HepG2 (cell line): ENCODE results near the gene HLF. TPM values are rescaled to one million over a fixed set of nuclear protein-coding genes. Genes with fewer than 3 reads are reported as not detected.

Source experiments
- ATAC-seq: fragments of 200-7000 bp; cut with Tn5 transposase; 3 replicates; pipeline ENCODE4 v1.9.1; 2020; ENCODE audit warnings: mild to moderate bottlenecking, moderate library complexity
- BruUV-seq: library from RNA; stranded (reverse); fragments of 400-500 nt; replicated peaks from 2 replicates; lab custom pipeline; 2021; lab: Mats Ljungman, UMichigan
- CTCF ChIA-PET: fragments of 300-600 bp; formaldehyde crosslinking; extraction: SDS; loops from one replicate; lab custom pipeline; 2021; ENCODE audit warnings: low total read pairs, inconsistent platforms, low intra/inter-chr PET ratio; lab: Yijun Ruan, JAX
- POLR2A ChIA-PET: fragments of 350-600 bp; sonication (Branson Sonifier 250); formaldehyde crosslinking; loops from one replicate; lab custom pipeline; 2020; ENCODE audit warnings: antibody characterized with exemption, inconsistent platforms; lab: Yijun Ruan, JAX
- DNase-seq: peaks from one replicate; pipeline ENCODE4 v3.0.0-alpha.2; 2015; ENCODE audit warnings: low spot score
- FAIRE-seq: peaks from 3 replicates; lab custom pipeline; 2011; peaks lifted over from hg19 to GRCh38; lab: Jason Lieb, UNC
- H2AFZ ChIP-seq: one replicate; pipeline ENCODE4 v1.6.1; 2011; ENCODE audit warnings: low read length, inconsistent platforms
- H3K27ac ChIP-seq: fragments of 300-600 bp; 3 replicates; pipeline ENCODE4 v1.8.0; 2011; ENCODE audit warnings: mixed run types, mild to moderate bottlenecking, mixed read lengths, low read length, inconsistent platforms; ENCODE audit not compliant: insufficient read depth; ENCODE audit errors: extremely low read length
- H3K27me3 ChIP-seq, 2 experiments: fragments of 200-600 bp in 1 of 2; 2 replicates in 1 of 2; 3 replicates in 1 of 2; pipeline versions ENCODE4 v1.6.0 to v1.8.0; 2011; ENCODE audit warnings: low read length in 2 of 2, mild to moderate bottlenecking in 2 of 2, moderate library complexity in 2 of 2, inconsistent platforms in 1 of 2; ENCODE audit not compliant: insufficient read depth in 2 of 2, control insufficient read depth in 1 of 2
- H3K36me3 ChIP-seq, 2 experiments: fragments of 200-600 bp in 1 of 2; replicated peaks in 1 of 2; 2 replicates in 1 of 2; 3 replicates in 1 of 2; pipeline versions ENCODE4 v1.5.1 to v1.8.0; 2011; ENCODE audit warnings: low read length in 2 of 2, inconsistent platforms in 1 of 2; ENCODE audit not compliant: insufficient read depth in 2 of 2, control insufficient read depth in 1 of 2
- H3K4me1 ChIP-seq: 2 replicates; pipeline ENCODE4 v1.5.1; 2012; ENCODE audit warnings: low read length, inconsistent platforms; ENCODE audit not compliant: insufficient read depth
- H3K4me2 ChIP-seq: 2 replicates; pipeline ENCODE4 v1.6.0; 2011; ENCODE audit warnings: low read depth, low read length, inconsistent platforms
- H3K4me3 ChIP-seq, 3 experiments: fragments of 200-600 bp in 1 of 3; sonication (generic), shearing (Covaris generic) in 1 of 3; replicated peaks in 1 of 3; 2 replicates each; pipeline ENCODE4 v1.5.1; 2011 to 2016; ENCODE audit warnings: low read length in 3 of 3, inconsistent platforms in 2 of 3, low read depth in 2 of 3, mild to moderate bottlenecking in 2 of 3, control low read depth in 1 of 3, mixed read lengths in 1 of 3; ENCODE audit not compliant: insufficient read depth in 1 of 3
- H3K79me2 ChIP-seq: one replicate; pipeline ENCODE4 v1.6.1; 2011; ENCODE audit warnings: low read length, inconsistent platforms; ENCODE audit not compliant: insufficient read depth
- H3K9ac ChIP-seq: 2 replicates; pipeline ENCODE4 v1.6.0; 2011; ENCODE audit warnings: mild to moderate bottlenecking, low read depth, low read length, inconsistent platforms; ENCODE audit not compliant: insufficient read depth
- H3K9me3 ChIP-seq: 2 replicates; pipeline ENCODE4 v1.5.1; 2012; ENCODE audit warnings: mild to moderate bottlenecking, low read length
- H4K20me1 ChIP-seq: 2 replicates; pipeline ENCODE4 v1.6.0; 2011; ENCODE audit warnings: inconsistent platforms, mild to moderate bottlenecking, low read length, moderate library complexity; ENCODE audit not compliant: insufficient read depth
- EHMT2 ChIP-seq: fragments of 200-600 bp; sonication (generic); IDR thresholded peaks from 2 replicates; pipeline ENCODE4 v1.7.0; 2017; ENCODE audit warnings: antibody characterized with exemption, low read depth, low read length, borderline replicate concordance
- FOXC1 ChIP-seq: sonication (generic); formaldehyde crosslinking; IDR thresholded peaks from 2 replicates; pipeline ENCODE4 v1.8.0; 2022; ENCODE audit warnings: mild to moderate bottlenecking, missing genetic modification reagents, borderline replicate concordance
- HDAC1 ChIP-seq: sonication (generic); formaldehyde crosslinking; IDR thresholded peaks from 2 replicates; pipeline ENCODE4 v1.5.1; 2020; ENCODE audit warnings: mild to moderate bottlenecking, missing genetic modification reagents
- HNRNPH1 ChIP-seq: fragments of 200-400 bp; formaldehyde crosslinking; optimal IDR thresholded peaks from 2 replicates; pipeline ENCODE3; 2017; ENCODE audit warnings: mild to moderate bottlenecking, low read depth, low read length
- KDM3A ChIP-seq: IDR thresholded peaks from 2 replicates; pipeline ENCODE4 v1.6.1; 2018; ENCODE audit warnings: low read depth, missing compliant biosample characterization
- MBD4 ChIP-seq: IDR thresholded peaks from 2 replicates; pipeline ENCODE4 v1.6.1; 2012; ENCODE audit warnings: low read length, inconsistent platforms, borderline replicate concordance
- MED1 ChIP-seq: sonication (generic); formaldehyde crosslinking; IDR thresholded peaks from 2 replicates; pipeline ENCODE4 v1.4.0; 2020; ENCODE audit warnings: missing genetic modification reagents
- NFIC ChIP-seq: IDR thresholded peaks from 2 replicates; pipeline ENCODE4 v1.6.1; 2012; ENCODE audit warnings: mild to moderate bottlenecking, low read length, inconsistent platforms
- PAF1 ChIP-seq: IDR thresholded peaks from 2 replicates; pipeline ENCODE4 v1.6.1; 2016; ENCODE audit warnings: missing genetic modification reagents, missing compliant biosample characterization
- POLR2A ChIP-seq, 2 experiments: IDR thresholded peaks; 2 replicates each; pipeline ENCODE4 v1.6.1; 2011; ENCODE audit warnings: low read depth in 2 of 2, low read length in 2 of 2, mild to moderate bottlenecking in 1 of 2, moderate library complexity in 1 of 2; ENCODE audit not compliant: insufficient read depth in 1 of 2
- POLR2AphosphoS2 ChIP-seq: IDR thresholded peaks from 2 replicates; pipeline ENCODE4 v1.6.1; 2011; ENCODE audit warnings: low read depth, low read length, improper control_type of control experiment
- POLR2AphosphoS5 ChIP-seq: IDR thresholded peaks from 2 replicates; pipeline ENCODE4 v1.6.1; 2012; ENCODE audit warnings: low read depth, low read length
- RFX3 ChIP-seq: IDR thresholded peaks from 2 replicates; pipeline ENCODE4 v1.6.1; 2016; ENCODE audit warnings: missing biosample characterization, missing genetic modification reagents
- SNAI1 ChIP-seq: sonication (generic); formaldehyde crosslinking; IDR thresholded peaks from 2 replicates; pipeline ENCODE4 v1.5.0; 2020; ENCODE audit warnings: mild to moderate bottlenecking, missing genetic modification reagents, borderline replicate concordance
- ZBTB38 ChIP-seq: sonication (generic); formaldehyde crosslinking; IDR thresholded peaks from 2 replicates; pipeline ENCODE4 v1.5.1; 2020; ENCODE audit warnings: mild to moderate bottlenecking, missing genetic modification reagents
- ZNF230 ChIP-seq: sonication (generic); formaldehyde crosslinking; IDR thresholded peaks from 2 replicates; pipeline ENCODE4 v1.4.0; 2020; ENCODE audit warnings: mild to moderate bottlenecking, missing genetic modification reagents
- ZNF331 ChIP-seq: sonication (generic); formaldehyde crosslinking; IDR thresholded peaks from 2 replicates; pipeline ENCODE4 v1.4.0; 2020; ENCODE audit warnings: missing genetic modification reagents
- ZNF337 ChIP-seq: sonication (generic); formaldehyde crosslinking; IDR thresholded peaks from 2 replicates; pipeline ENCODE4 v1.5.1; 2020; ENCODE audit warnings: missing genetic modification reagents, low read depth, mild to moderate bottlenecking, borderline replicate concordance
- ZNF766 ChIP-seq: sonication (generic); formaldehyde crosslinking; IDR thresholded peaks from 2 replicates; pipeline ENCODE4 v1.5.0; 2020; ENCODE audit warnings: missing genetic modification reagents, borderline replicate concordance
- WGBS: methylation state at CpG from one replicate; pipeline ENCODE4 v1.1.6; 2017; ENCODE audit warnings: low lambda C conversion rate; 5-methylcytosine and 5-hydroxymethylcytosine counted together
- in situ Hi-C: cut with HindIII; loops from 2 replicates; pipeline ENCODE4 v1.10.0; 2017; ENCODE audit warnings: low pct_unique_long_range_greater_than_20kb; ENCODE audit not compliant: extremely low pct_ligation_motif_present
- intact Hi-C: fragments of 100-400 bp; cut with micrococcal nuclease; formaldehyde crosslinking; loops from one replicate; pipeline ENCODE4 v1.10.0; 2022; ENCODE audit not compliant: unreplicated experiment
- polyA plus RNA-seq, 8 experiments: library from polyadenylated mRNA; depleted of rRNA in 3 of 8; stranded (reverse) in 7 of 8; unstranded in 1 of 8; fragments of >200 nt; fragmentation: Illumina TruSeq in 4 of 8; extraction: Trizol in 4 of 8; gene quantifications; 2 replicates each; pipeline versions ENCODE4 v1.2.1 to v1.2.3, GENCODE V29; 2011 to 2016; ENCODE audit warnings: low read depth in 4 of 8, missing spikeins in 1 of 8, mixed read lengths in 1 of 8; ENCODE audit not compliant: insufficient read depth in 1 of 8
- total RNA-seq, 5 experiments: library from RNA; depleted of rRNA; stranded (reverse); fragments of >200 nt; fragmentation: Illumina TruSeq; extraction: Trizol; gene quantifications; 2 replicates each; pipeline ENCODE4 v1.2.3, GENCODE V29; 2016; ENCODE audit warnings: low read depth in 1 of 5
- TF ChIP-seq, protein P1 (sequence below): sonication (generic); formaldehyde crosslinking; conservative IDR thresholded peaks from 2 replicates; pipeline ENCODE4 v1.8.1; 2023; ENCODE audit warnings: missing genetic modification reagents
- TF ChIP-seq, protein P2 (sequence below): sonication (generic); formaldehyde crosslinking; IDR thresholded peaks from 2 replicates; pipeline ENCODE4 v1.5.1; 2020; ENCODE audit warnings: missing genetic modification reagents, mild to moderate bottlenecking, borderline replicate concordance

Gene HLF
- total and polyA plus RNA-seq, 2 of the 13 experiments (the other 11 are each of a cell fraction or from before 2014, with no cell fraction given): 202 to 346 TPM

- TF ChIP-seq KDM3A (CRISPR knock-in tag): no peak
- peak; percentile 47 for TF ChIP-seq HNRNPH1
- 0 out of 2 replicates have a peak, but pooled peaks have one; percentile 45 for TF ChIP-seq FOXC1 (CRISPR knock-in tag)
- TF ChIP-seq POLR2AphosphoS2: peak; percentile 39
- no peak for TF ChIP-seq ZNF337 (CRISPR knock-in tag)
- TF ChIP-seq, protein P1, sequence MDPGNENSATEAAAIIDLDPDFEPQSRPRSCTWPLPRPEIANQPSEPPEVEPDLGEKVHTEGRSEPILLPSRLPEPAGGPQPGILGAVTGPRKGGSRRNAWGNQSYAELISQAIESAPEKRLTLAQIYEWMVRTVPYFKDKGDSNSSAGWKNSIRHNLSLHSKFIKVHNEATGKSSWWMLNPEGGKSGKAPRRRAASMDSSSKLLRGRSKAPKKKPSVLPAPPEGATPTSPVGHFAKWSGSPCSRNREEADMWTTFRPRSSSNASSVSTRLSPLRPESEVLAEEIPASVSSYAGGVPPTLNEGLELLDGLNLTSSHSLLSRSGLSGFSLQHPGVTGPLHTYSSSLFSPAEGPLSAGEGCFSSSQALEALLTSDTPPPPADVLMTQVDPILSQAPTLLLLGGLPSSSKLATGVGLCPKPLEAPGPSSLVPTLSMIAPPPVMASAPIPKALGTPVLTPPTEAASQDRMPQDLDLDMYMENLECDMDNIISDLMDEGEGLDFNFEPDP (CRISPR knock-in tag): 0 out of 2 replicates have a peak, but pooled peaks have one; percentile 19
These were observed 35.1 kb downstream of the HLF start (continued) for GRCh38 chr17:55299890-55300289.

DNA sequence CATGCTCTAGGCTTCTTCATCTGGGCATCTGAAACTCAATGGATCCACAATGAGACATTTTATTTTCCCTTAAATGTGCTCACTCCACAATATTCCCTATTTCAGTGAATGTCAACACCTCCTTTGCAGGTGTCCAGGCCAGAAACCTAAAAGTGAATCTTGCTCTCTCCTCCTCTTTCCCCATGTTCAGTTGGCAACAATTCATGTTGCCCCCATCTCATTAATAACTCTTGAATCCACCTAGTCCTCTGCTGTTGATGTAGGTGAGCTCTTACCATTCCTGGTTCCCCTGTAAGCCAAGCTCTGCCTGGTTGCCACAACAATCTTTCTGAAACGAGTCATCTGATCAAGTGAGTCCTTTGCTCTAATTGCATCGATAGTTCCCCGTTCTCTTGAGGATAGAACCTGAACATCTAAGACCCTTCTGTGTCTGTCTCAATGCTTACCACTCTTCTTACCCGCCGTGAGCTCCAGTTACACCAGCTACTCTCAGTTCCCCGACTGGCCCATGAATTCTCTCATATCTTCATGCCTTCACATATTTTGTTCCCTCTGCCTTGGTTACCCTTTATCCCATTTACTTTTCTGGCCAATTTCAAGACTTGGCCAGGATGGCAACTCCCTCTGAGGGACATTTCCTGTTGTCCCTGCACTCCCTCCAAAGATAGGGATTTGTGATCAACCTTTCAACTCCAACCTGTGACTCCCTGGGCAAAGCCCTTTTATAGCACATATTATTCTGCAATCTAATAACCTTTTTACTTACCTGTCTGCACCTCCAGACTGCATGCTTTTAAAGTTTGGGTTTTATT lies 35.9 kb downstream of the HLF start:
- H3K4me1 ChIP-seq: peaks cover 100% of the 10 kb centered on the region
- H3K4me2 ChIP-seq: peak overlapping the region; percentile 51; the same call in 1 of the 2 replicates
- DNase-seq (no peak), ATAC-seq (no peak), FAIRE-seq (no peak)
- peak overlapping the region; percentile 86 for H3K27ac ChIP-seq
- WGBS: 95% methylated on average over 6 of the region's 6 CpGs
- H3K9me3 ChIP-seq: no peaks in the 10 kb centered on the region
- H2AFZ ChIP-seq: no peak overlapping the region
- peaks cover 50% of the 10 kb centered on the region for H4K20me1 ChIP-seq
- H3K4me3 ChIP-seq: no peak overlapping the region; a peak in 1 of 6 replicates
- intact Hi-C loops: no loop called here
- H3K79me2 ChIP-seq: peaks cover 100% of the 10 kb centered on the region
- in situ Hi-C loops: no loop called here
- BruUV-seq: no TSS peak
- H3K36me3 ChIP-seq: peaks cover 24 to 75% of the 10 kb centered on the region in 2 experiments
- no peaks in the 10 kb centered on the region for H3K27me3 ChIP-seq
- ChIA-PET POLR2A (interaction anchor here (1.0 to 5.7 kb wide), 4 partner anchors 16 to 62 kb away, joined by 3 to 43 read pairs (median 5); no protein-coding TSS in a partner anchor), CTCF (no interaction called here)
- peak overlapping the region; percentile 32 for H3K9ac ChIP-seq
- peak; percentile 26; the same call in 1 of the 2 replicates for TF ChIP-seq NFIC
- 0 out of 2 replicates have a peak, but pooled peaks have one; percentile 25 for TF ChIP-seq MED1 (CRISPR knock-in tag)
- peak; percentile 18 to 51; a peak in 1 of 4 replicates for TF ChIP-seq POLR2A (IDR thresholded peaks at IDR 0.05; ENCODE audit: insufficient read depth in 1 of 2, low read depth in 2 of 2, low read length in 2 of 2)
- 0 out of 2 replicates have a peak, but pooled peaks have one; percentile 26 for TF ChIP-seq HDAC1
- peak; percentile 85 for TF ChIP-seq ZBTB38 (CRISPR knock-in tag)
- TF ChIP-seq ZNF230 (CRISPR knock-in tag): no peak
- TF ChIP-seq MBD4: peak; percentile 87; the same call in 1 of the 2 replicates
- TF ChIP-seq RFX3 (CRISPR knock-in tag): no peak
- TF ChIP-seq SNAI1 (CRISPR knock-in tag): no peak
- peak; percentile 81 for TF ChIP-seq PAF1 (CRISPR knock-in tag)
- 0 out of 2 replicates have a peak, but pooled peaks have one; percentile 7 for TF ChIP-seq EHMT2
- TF ChIP-seq, protein P2, sequence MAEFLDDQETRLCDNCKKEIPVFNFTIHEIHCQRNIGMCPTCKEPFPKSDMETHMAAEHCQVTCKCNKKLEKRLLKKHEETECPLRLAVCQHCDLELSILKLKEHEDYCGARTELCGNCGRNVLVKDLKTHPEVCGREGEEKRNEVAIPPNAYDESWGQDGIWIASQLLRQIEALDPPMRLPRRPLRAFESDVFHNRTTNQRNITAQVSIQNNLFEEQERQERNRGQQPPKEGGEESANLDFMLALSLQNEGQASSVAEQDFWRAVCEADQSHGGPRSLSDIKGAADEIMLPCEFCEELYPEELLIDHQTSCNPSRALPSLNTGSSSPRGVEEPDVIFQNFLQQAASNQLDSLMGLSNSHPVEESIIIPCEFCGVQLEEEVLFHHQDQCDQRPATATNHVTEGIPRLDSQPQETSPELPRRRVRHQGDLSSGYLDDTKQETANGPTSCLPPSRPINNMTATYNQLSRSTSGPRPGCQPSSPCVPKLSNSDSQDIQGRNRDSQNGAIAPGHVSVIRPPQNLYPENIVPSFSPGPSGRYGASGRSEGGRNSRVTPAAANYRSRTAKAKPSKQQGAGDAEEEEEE (CRISPR knock-in tag): peak; percentile 91
- peak; percentile 28; the same call in 1 of the 2 replicates for TF ChIP-seq POLR2AphosphoS5
- TF ChIP-seq ZNF766 (CRISPR knock-in tag): no peak
- TF ChIP-seq ZNF331: 0 out of 2 replicates have a peak, but pooled peaks have one; percentile 23
